Panc1 (cell line): ENCODE data around the gene JAM2. TPM values are rescaled to one million over a fixed set of nuclear protein-coding genes. Genes with fewer than 3 reads are reported as not detected.

Experiments used
- ATAC-seq: fragments of 200-7000 bp; cut with Tn5 transposase; 2 replicates; pipeline ENCODE4 v1.9.1; 2020; ENCODE audit warnings: mild to moderate bottlenecking, moderate library complexity
- BruUV-seq: library from RNA; stranded (reverse); fragments of 400-500 nt; replicated peaks from 2 replicates; lab custom pipeline; 2021; lab: Mats Ljungman, UMichigan
- CTCF ChIA-PET: fragments of 300-600 bp; sonication (Branson Sonifier 250); formaldehyde crosslinking; loops from one replicate; lab custom pipeline; 2022; ENCODE audit warnings: antibody characterized with exemption; lab: Charles Lee
- POLR2A ChIA-PET: fragments of 300-600 bp; sonication (Branson Sonifier 250); formaldehyde crosslinking; loops from one replicate; lab custom pipeline; 2022; ENCODE audit warnings: antibody characterized with exemption; lab: Charles Lee
- DNase-seq: peaks from one replicate; pipeline ENCODE4 v3.0.0-alpha.2; 2010; ENCODE audit warnings: low read depth, low spot score
- H3K27ac ChIP-seq: 2 replicates; pipeline ENCODE4 v1.5.1; 2011; ENCODE audit warnings: mild to moderate bottlenecking, low read length, inconsistent platforms
- H3K27me3 ChIP-seq: fragments of 200-500 bp; sonication (Bioruptor generic); 2 replicates; pipeline ENCODE4 v1.6.0; 2014; ENCODE audit warnings: low read length, inconsistent platforms; ENCODE audit not compliant: control insufficient read depth, insufficient read depth
- H3K36me3 ChIP-seq: fragments of 200-500 bp; sonication (Bioruptor generic); 2 replicates; pipeline ENCODE4 v1.5.1; 2014; ENCODE audit warnings: inconsistent platforms, mild to moderate bottlenecking, low read length, moderate library complexity; ENCODE audit not compliant: control insufficient read depth, insufficient read depth
- H3K4me1 ChIP-seq: 2 replicates; pipeline ENCODE4 v1.5.1; 2011; ENCODE audit warnings: inconsistent platforms, mild to moderate bottlenecking, low read length, moderate library complexity; ENCODE audit not compliant: control insufficient read depth, insufficient read depth
- H3K4me3 ChIP-seq, 2 experiments: 2 replicates each; pipeline ENCODE4 v1.5.1; 2011 to 2012; ENCODE audit warnings: low read depth in 2 of 2, low read length in 2 of 2, mild to moderate bottlenecking in 2 of 2, inconsistent platforms in 1 of 2, moderate library complexity in 1 of 2
- H3K9me3 ChIP-seq: fragments of 200-500 bp; sonication (Bioruptor generic); 2 replicates; pipeline ENCODE4 v1.5.1; 2014; ENCODE audit warnings: low read depth, mild to moderate bottlenecking, inconsistent platforms, low read length, moderate library complexity; ENCODE audit not compliant: control insufficient read depth, insufficient read depth
- POLR2AphosphoS5 ChIP-seq: IDR thresholded peaks from 2 replicates; pipeline ENCODE4 v1.6.1; 2012; ENCODE audit warnings: mild to moderate bottlenecking, low read depth, low read length, moderate library complexity
- REST ChIP-seq, 2 experiments: IDR thresholded peaks; 2 replicates each; pipeline ENCODE4 v1.6.1; 2011 to 2012; ENCODE audit warnings: low read depth in 2 of 2, control low read depth in 1 of 2, low read length in 1 of 2, mild to moderate bottlenecking in 1 of 2, moderate library complexity in 1 of 2; ENCODE audit not compliant: insufficient read depth in 1 of 2
- SIN3A ChIP-seq: IDR thresholded peaks from 2 replicates; pipeline ENCODE4 v1.6.1; 2012; ENCODE audit warnings: low read depth, mild to moderate bottlenecking, low read length, moderate library complexity, borderline replicate concordance; ENCODE audit not compliant: insufficient read depth
- TCF7L2 ChIP-seq: IDR thresholded peaks from 2 replicates; pipeline ENCODE4 v1.6.1; 2011; ENCODE audit warnings: mild to moderate bottlenecking, low read depth, low read length, inconsistent platforms
- in situ Hi-C: cut with HindIII; loops from 2 replicates; pipeline ENCODE4 v1.10.0; 2016; ENCODE audit warnings: low sequenced_read_pairs, low pct_unique_long_range_greater_than_20kb
- intact Hi-C: fragments of 100-400 bp; cut with micrococcal nuclease; formaldehyde crosslinking; loops from one replicate; pipeline ENCODE4 v1.10.0; 2022; ENCODE audit not compliant: unreplicated experiment
- total RNA-seq: library from RNA; stranded (reverse); gene quantifications from one replicate; pipeline ENCODE4 v1.2.1, GENCODE V29; 2021; ENCODE audit not compliant: unreplicated experiment
- TF ChIP-seq, protein P1 (sequence below): fragments of 450-650 bp; IDR thresholded peaks from 2 replicates; pipeline ENCODE4 v1.5.1; 2017; ENCODE audit warnings: mild to moderate bottlenecking

JAM2 gene
- total RNA-seq, 1 experiment from 2014 or later: 0.21 TPM

- DNase-seq: no peak
- Histone ChIP-seq H3K4me3 (no peak overlapping the region), H3K27ac (no peak overlapping the region), H3K36me3 (no peaks in the 10 kb centered on the region), H3K27me3 (no peaks in the 10 kb centered on the region; the same call in 1 of the 2 replicates), H3K4me1 (no peaks in the 10 kb centered on the region), H3K9me3 (no peaks in the 10 kb centered on the region)
- no TSS peak for BruUV-seq
- CTCF ChIA-PET: no interaction called here
- intact Hi-C loops (no loop called here), in situ Hi-C loops (no loop called here)
- POLR2A ChIA-PET: no interaction called here
- ATAC-seq: no peak
- TF ChIP-seq SIN3A (no peak), REST (IDR thresholded peaks at IDR 0.05; ENCODE audit: insufficient read depth in 1 of 2, low read depth in 2 of 2, low read length in 1 of 2) (no peak), POLR2AphosphoS5 (no peak), TCF7L2 (no peak)
- TF ChIP-seq, protein P1, sequence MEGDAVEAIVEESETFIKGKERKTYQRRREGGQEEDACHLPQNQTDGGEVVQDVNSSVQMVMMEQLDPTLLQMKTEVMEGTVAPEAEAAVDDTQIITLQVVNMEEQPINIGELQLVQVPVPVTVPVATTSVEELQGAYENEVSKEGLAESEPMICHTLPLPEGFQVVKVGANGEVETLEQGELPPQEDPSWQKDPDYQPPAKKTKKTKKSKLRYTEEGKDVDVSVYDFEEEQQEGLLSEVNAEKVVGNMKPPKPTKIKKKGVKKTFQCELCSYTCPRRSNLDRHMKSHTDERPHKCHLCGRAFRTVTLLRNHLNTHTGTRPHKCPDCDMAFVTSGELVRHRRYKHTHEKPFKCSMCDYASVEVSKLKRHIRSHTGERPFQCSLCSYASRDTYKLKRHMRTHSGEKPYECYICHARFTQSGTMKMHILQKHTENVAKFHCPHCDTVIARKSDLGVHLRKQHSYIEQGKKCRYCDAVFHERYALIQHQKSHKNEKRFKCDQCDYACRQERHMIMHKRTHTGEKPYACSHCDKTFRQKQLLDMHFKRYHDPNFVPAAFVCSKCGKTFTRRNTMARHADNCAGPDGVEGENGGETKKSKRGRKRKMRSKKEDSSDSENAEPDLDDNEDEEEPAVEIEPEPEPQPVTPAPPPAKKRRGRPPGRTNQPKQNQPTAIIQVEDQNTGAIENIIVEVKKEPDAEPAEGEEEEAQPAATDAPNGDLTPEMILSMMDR: no peak
These were observed 24.6 kb upstream of the JAM2 start for GRCh38 chr21:25614441-25614840.

GRCh38 chr21:25615880-25616279 is 23.2 kb upstream of the JAM2 start:
- Histone ChIP-seq H3K9me3 (no peaks in the 10 kb centered on the region), H3K36me3 (no peaks in the 10 kb centered on the region), H3K27me3 (no peaks in the 10 kb centered on the region; the same call in 1 of the 2 replicates), H3K4me1 (no peaks in the 10 kb centered on the region), H3K4me3 (no peak overlapping the region), H3K27ac (no peak overlapping the region)
- in situ Hi-C loops (no loop called here), intact Hi-C loops (no loop called here)
- DNase-seq: no peak
- ChIA-PET POLR2A (no interaction called here), CTCF (no interaction called here)
- no TSS peak for BruUV-seq
- no peak for TF ChIP-seq TCF7L2
- TF ChIP-seq, protein P1: no peak
- ATAC-seq: no peak

DNA sequence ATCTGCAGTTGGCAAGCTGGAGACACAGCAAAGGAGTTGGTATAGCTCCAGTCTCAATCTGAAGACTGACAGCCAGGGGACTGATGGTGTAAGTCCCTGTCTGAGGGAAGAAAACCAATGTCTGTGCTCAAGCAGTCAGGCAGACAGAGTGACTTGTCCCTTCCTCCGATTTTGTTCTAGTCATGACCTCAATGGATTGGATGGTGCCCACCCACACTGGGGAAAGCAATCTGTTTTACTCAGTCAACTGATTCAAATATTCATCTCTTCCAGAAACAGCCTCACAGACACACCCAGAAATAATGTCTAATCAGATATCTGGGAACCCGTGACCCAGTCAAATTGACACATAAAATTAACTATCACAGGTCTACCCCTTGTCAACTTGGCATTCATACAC is 19.9 kb upstream of the JAM2 start:
- in situ Hi-C loops (no loop called here), intact Hi-C loops (no loop called here)
- no peak overlapping the region for H3K4me3 ChIP-seq
- TF ChIP-seq SIN3A (no peak), REST (IDR thresholded peaks at IDR 0.05; ENCODE audit: insufficient read depth in 1 of 2, low read depth in 2 of 2, low read length in 1 of 2) (no peak), TCF7L2 (no peak), POLR2AphosphoS5 (no peak)
- TF ChIP-seq, protein P1: no peak
- ATAC-seq (no peak), DNase-seq (no peak)
- POLR2A ChIA-PET: no interaction called here
- no peaks in the 10 kb centered on the region; the same call in 1 of the 2 replicates for H3K27me3 ChIP-seq
- H3K27ac ChIP-seq: no peak overlapping the region
- H3K4me1 ChIP-seq: no peaks in the 10 kb centered on the region
- no peaks in the 10 kb centered on the region for H3K9me3 ChIP-seq
- H3K36me3 ChIP-seq: no peaks in the 10 kb centered on the region
- BruUV-seq: no TSS peak
- CTCF ChIA-PET: no interaction called here
